Panc1 (cell line): Measurements from ENCODE around the gene SPA17. TPM values are rescaled to one million over a fixed set of nuclear protein-coding genes. Genes with fewer than 3 reads are reported as not detected.

ENCODE experiments used
- ATAC-seq: fragments of 200-7000 bp; cut with Tn5 transposase; 2 replicates; pipeline ENCODE4 v1.9.1; 2020; ENCODE audit warnings: mild to moderate bottlenecking, moderate library complexity
- BruUV-seq: library from RNA; stranded (reverse); fragments of 400-500 nt; replicated peaks from 2 replicates; lab custom pipeline; 2021; lab: Mats Ljungman, UMichigan
- CTCF ChIA-PET: fragments of 300-600 bp; sonication (Branson Sonifier 250); formaldehyde crosslinking; loops from one replicate; lab custom pipeline; 2022; ENCODE audit warnings: antibody characterized with exemption; lab: Charles Lee
- POLR2A ChIA-PET: fragments of 300-600 bp; sonication (Branson Sonifier 250); formaldehyde crosslinking; loops from one replicate; lab custom pipeline; 2022; ENCODE audit warnings: antibody characterized with exemption; lab: Charles Lee
- DNase-seq: peaks from one replicate; pipeline ENCODE4 v3.0.0-alpha.2; 2010; ENCODE audit warnings: low read depth, low spot score
- H3K27ac ChIP-seq: 2 replicates; pipeline ENCODE4 v1.5.1; 2011; ENCODE audit warnings: mild to moderate bottlenecking, low read length, inconsistent platforms
- H3K27me3 ChIP-seq: fragments of 200-500 bp; sonication (Bioruptor generic); 2 replicates; pipeline ENCODE4 v1.6.0; 2014; ENCODE audit warnings: low read length, inconsistent platforms; ENCODE audit not compliant: control insufficient read depth, insufficient read depth
- H3K36me3 ChIP-seq: fragments of 200-500 bp; sonication (Bioruptor generic); 2 replicates; pipeline ENCODE4 v1.5.1; 2014; ENCODE audit warnings: inconsistent platforms, mild to moderate bottlenecking, low read length, moderate library complexity; ENCODE audit not compliant: control insufficient read depth, insufficient read depth
- H3K4me1 ChIP-seq: 2 replicates; pipeline ENCODE4 v1.5.1; 2011; ENCODE audit warnings: inconsistent platforms, mild to moderate bottlenecking, low read length, moderate library complexity; ENCODE audit not compliant: control insufficient read depth, insufficient read depth
- H3K4me3 ChIP-seq, 2 experiments: 2 replicates each; pipeline ENCODE4 v1.5.1; 2011 to 2012; ENCODE audit warnings: low read depth in 2 of 2, low read length in 2 of 2, mild to moderate bottlenecking in 2 of 2, inconsistent platforms in 1 of 2, moderate library complexity in 1 of 2
- H3K9me3 ChIP-seq: fragments of 200-500 bp; sonication (Bioruptor generic); 2 replicates; pipeline ENCODE4 v1.5.1; 2014; ENCODE audit warnings: low read depth, mild to moderate bottlenecking, inconsistent platforms, low read length, moderate library complexity; ENCODE audit not compliant: control insufficient read depth, insufficient read depth
- POLR2AphosphoS5 ChIP-seq: IDR thresholded peaks from 2 replicates; pipeline ENCODE4 v1.6.1; 2012; ENCODE audit warnings: mild to moderate bottlenecking, low read depth, low read length, moderate library complexity
- SIN3A ChIP-seq: IDR thresholded peaks from 2 replicates; pipeline ENCODE4 v1.6.1; 2012; ENCODE audit warnings: low read depth, mild to moderate bottlenecking, low read length, moderate library complexity, borderline replicate concordance; ENCODE audit not compliant: insufficient read depth
- TCF7L2 ChIP-seq: IDR thresholded peaks from 2 replicates; pipeline ENCODE4 v1.6.1; 2011; ENCODE audit warnings: mild to moderate bottlenecking, low read depth, low read length, inconsistent platforms
- in situ Hi-C: cut with HindIII; loops from 2 replicates; pipeline ENCODE4 v1.10.0; 2016; ENCODE audit warnings: low sequenced_read_pairs, low pct_unique_long_range_greater_than_20kb
- intact Hi-C: fragments of 100-400 bp; cut with micrococcal nuclease; formaldehyde crosslinking; loops from one replicate; pipeline ENCODE4 v1.10.0; 2022; ENCODE audit not compliant: unreplicated experiment
- total RNA-seq: library from RNA; stranded (reverse); gene quantifications from one replicate; pipeline ENCODE4 v1.2.1, GENCODE V29; 2021; ENCODE audit not compliant: unreplicated experiment
- TF ChIP-seq, protein P1 (sequence below): fragments of 450-650 bp; IDR thresholded peaks from 2 replicates; pipeline ENCODE4 v1.5.1; 2017; ENCODE audit warnings: mild to moderate bottlenecking
- TF ChIP-seq, protein P2 (sequence below), 2 experiments: IDR thresholded peaks; 2 replicates each; pipeline ENCODE4 v1.6.1; 2011 to 2012; ENCODE audit warnings: low read depth in 2 of 2, control low read depth in 1 of 2, low read length in 1 of 2, mild to moderate bottlenecking in 1 of 2, moderate library complexity in 1 of 2; ENCODE audit not compliant: insufficient read depth in 1 of 2

The SPA17 gene
- total RNA-seq, 1 experiment from 2014 or later = 10.1 TPM

DNA sequence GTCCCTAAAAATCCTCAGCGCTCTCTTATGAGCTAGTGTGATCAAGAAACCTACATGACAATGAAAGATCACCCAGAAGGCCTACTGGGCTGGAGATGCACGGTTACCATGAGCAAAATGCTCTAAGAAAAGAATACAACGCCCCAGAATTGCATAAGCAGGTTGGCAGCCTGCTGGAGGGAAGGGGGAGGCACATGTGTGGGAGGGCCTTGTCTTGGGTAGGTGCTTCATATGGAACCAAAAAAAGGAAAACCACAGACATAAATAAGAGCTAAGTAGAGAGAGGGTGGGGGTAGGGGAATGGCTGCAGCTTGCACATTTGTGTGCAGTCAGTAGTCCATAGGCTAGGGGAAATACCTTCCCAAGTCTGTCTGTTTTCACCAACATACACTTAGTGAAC, 3.0 kb upstream of the SPA17 start:
- no peak for TF ChIP-seq POLR2AphosphoS5
- no peaks in the 10 kb centered on the region for H3K27me3 ChIP-seq
- no TSS peak for BruUV-seq
- peaks cover 13% of the 10 kb centered on the region for H3K4me1 ChIP-seq
- no peaks in the 10 kb centered on the region for H3K36me3 ChIP-seq
- H3K4me3 ChIP-seq = no peak overlapping the region
- POLR2A ChIA-PET = interaction anchor here (0.6 kb wide), 1 partner anchor 10 kb away, joined by 5 read pairs; no protein-coding TSS in a partner anchor
- CTCF ChIA-PET = no interaction called here
- no peaks in the 10 kb centered on the region for H3K9me3 ChIP-seq
- no peak overlapping the region for H3K27ac ChIP-seq
- in situ Hi-C loops (no loop called here), intact Hi-C loops (no loop called here)
- DNase-seq (no peak), ATAC-seq (no peak)

DNA sequence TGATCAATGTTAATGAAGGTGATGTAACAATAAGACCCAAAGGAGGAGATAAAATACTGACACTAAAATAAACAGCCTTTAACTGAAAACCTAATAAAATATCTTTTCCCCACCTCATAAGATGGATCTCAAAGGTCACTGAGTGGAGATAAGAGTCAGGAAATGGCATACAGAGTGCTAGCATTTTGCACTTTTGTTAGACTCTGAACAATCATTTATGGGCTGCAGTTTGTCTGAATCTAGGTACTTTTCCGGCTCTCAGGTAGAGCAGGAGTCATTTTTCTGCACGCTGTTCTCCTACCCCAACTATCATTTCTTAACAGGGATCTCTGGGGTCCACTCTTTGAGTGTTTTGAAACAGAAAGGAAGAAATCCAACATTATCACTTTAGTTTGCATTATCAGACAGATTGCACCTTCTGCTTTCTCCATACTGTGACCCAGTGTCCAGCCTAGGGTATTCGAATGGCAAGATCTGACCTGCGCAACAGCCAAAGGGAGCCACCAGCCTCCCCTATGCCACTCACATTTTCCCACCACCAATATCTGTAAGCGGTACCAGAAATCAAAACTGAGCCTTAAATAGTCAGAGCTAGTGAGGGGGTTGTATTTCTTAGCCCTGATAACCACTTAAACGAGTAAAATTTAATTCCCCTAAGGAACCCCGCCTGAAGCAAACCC, 1.0 kb upstream of the SPA17 start:
- POLR2A ChIA-PET = no interaction called here
- intact Hi-C loops (no loop called here), in situ Hi-C loops (no loop called here)
- H3K27ac ChIP-seq = peak overlapping the region; percentile 93
- peak overlapping the region; percentile 67 to 75 for H3K4me3 ChIP-seq
- CTCF ChIA-PET = interaction anchor here (1.6 kb wide), 1 partner anchor 193 kb away, joined by 8 read pairs; the partner anchor contains the start of gene ROBO3
- H3K9me3 ChIP-seq = no peaks in the 10 kb centered on the region
- H3K4me1 ChIP-seq = peaks cover 13% of the 10 kb centered on the region
- no TSS peak for BruUV-seq
- TF ChIP-seq SIN3A (no peak), TCF7L2 (no peak), POLR2AphosphoS5 (no peak)
- TF ChIP-seq, protein P1, sequence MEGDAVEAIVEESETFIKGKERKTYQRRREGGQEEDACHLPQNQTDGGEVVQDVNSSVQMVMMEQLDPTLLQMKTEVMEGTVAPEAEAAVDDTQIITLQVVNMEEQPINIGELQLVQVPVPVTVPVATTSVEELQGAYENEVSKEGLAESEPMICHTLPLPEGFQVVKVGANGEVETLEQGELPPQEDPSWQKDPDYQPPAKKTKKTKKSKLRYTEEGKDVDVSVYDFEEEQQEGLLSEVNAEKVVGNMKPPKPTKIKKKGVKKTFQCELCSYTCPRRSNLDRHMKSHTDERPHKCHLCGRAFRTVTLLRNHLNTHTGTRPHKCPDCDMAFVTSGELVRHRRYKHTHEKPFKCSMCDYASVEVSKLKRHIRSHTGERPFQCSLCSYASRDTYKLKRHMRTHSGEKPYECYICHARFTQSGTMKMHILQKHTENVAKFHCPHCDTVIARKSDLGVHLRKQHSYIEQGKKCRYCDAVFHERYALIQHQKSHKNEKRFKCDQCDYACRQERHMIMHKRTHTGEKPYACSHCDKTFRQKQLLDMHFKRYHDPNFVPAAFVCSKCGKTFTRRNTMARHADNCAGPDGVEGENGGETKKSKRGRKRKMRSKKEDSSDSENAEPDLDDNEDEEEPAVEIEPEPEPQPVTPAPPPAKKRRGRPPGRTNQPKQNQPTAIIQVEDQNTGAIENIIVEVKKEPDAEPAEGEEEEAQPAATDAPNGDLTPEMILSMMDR = no peak
- TF ChIP-seq, protein P2, sequence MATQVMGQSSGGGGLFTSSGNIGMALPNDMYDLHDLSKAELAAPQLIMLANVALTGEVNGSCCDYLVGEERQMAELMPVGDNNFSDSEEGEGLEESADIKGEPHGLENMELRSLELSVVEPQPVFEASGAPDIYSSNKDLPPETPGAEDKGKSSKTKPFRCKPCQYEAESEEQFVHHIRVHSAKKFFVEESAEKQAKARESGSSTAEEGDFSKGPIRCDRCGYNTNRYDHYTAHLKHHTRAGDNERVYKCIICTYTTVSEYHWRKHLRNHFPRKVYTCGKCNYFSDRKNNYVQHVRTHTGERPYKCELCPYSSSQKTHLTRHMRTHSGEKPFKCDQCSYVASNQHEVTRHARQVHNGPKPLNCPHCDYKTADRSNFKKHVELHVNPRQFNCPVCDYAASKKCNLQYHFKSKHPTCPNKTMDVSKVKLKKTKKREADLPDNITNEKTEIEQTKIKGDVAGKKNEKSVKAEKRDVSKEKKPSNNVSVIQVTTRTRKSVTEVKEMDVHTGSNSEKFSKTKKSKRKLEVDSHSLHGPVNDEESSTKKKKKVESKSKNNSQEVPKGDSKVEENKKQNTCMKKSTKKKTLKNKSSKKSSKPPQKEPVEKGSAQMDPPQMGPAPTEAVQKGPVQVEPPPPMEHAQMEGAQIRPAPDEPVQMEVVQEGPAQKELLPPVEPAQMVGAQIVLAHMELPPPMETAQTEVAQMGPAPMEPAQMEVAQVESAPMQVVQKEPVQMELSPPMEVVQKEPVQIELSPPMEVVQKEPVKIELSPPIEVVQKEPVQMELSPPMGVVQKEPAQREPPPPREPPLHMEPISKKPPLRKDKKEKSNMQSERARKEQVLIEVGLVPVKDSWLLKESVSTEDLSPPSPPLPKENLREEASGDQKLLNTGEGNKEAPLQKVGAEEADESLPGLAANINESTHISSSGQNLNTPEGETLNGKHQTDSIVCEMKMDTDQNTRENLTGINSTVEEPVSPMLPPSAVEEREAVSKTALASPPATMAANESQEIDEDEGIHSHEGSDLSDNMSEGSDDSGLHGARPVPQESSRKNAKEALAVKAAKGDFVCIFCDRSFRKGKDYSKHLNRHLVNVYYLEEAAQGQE (IDR thresholded peaks at IDR 0.05; ENCODE audit: insufficient read depth in 1 of 2, low read depth in 2 of 2, low read length in 1 of 2) = no peak
- no peak for DNase-seq
- ATAC-seq = no peak
- no peaks in the 10 kb centered on the region for H3K27me3 ChIP-seq
- no peaks in the 10 kb centered on the region for H3K36me3 ChIP-seq

DNA sequence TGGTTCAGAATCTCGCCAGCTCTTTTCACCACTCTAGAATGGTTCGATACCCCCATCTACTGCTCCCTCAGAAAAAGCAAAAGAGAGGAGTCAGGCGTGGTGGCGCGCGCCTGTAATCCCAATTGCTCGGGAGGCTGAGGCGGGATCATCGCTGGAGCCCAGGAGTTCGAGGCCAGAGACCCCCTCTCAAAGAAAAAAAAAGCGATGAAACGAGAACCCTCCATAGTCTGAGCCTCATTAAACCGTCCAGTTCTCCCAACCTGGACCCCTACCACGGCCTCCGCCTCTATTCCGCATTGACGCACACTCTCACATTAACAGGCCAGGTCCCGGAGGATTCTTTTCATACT, 439 bp downstream of the SPA17 start:
- H3K4me1 ChIP-seq = peaks cover 13% of the 10 kb centered on the region
- H3K9me3 ChIP-seq = no peaks in the 10 kb centered on the region
- peak overlapping the region; percentile 93 for H3K27ac ChIP-seq
- H3K4me3 ChIP-seq = peak overlapping the region; percentile 67 to 75
- intact Hi-C loops (no loop called here), in situ Hi-C loops (no loop called here)
- POLR2A ChIA-PET = interaction anchor here (0.6 to 0.9 kb wide), 6 partner anchors 23 to 603 kb away, joined by 3 to 15 read pairs (median 4); partner anchors contain the start of gene NRGN
- no peaks in the 10 kb centered on the region for H3K27me3 ChIP-seq
- CTCF ChIA-PET = interaction anchor here (0.5 to 1.6 kb wide), 4 partner anchors 120 to 1243 kb away, joined by 3 to 8 read pairs (median 4); partner anchors contain the start of genes MSANTD2 and ROBO3
- BruUV-seq = no TSS peak
- DNase-seq (no peak), ATAC-seq (peak; percentile 32)
- H3K36me3 ChIP-seq = no peaks in the 10 kb centered on the region
- TF ChIP-seq, protein P1 = no peak
- no peak for TF ChIP-seq POLR2AphosphoS5
- no peak for TF ChIP-seq SIN3A
- TF ChIP-seq, protein P2 (IDR thresholded peaks at IDR 0.05; ENCODE audit: insufficient read depth in 1 of 2, low read depth in 2 of 2, low read length in 1 of 2) = no peak
- TF ChIP-seq TCF7L2 = no peak
